CD4-positive, CD25-positive, alpha-beta regulatory T cell (primary cell): ENCODE results near the gene GNAS-AS1. TPM values are rescaled to one million over a fixed set of nuclear protein-coding genes. Genes with fewer than 3 reads are reported as not detected.

Experiments used
- ATAC-seq, 2 donors: fragments of 150-1000 bp; cut with Tn5 transposase; one replicate each; pipeline ENCODE4 v1.10.0; 2021; ENCODE audit warnings: low read depth in 2 of 2, moderate number of reproducible peaks in 2 of 2, moderate library complexity in 1 of 2
- DNase-seq, 3 donors: peaks; one replicate each; pipeline versions ENCODE4 v3.0.0 to v3.0.0-alpha.2; 2012 to 2022; ENCODE audit warnings: mixed read lengths in 1 of 3
- H3K27ac ChIP-seq: one replicate; pipeline ENCODE4 v1.7.0; 2013; ENCODE audit warnings: mild to moderate bottlenecking, low read length; ENCODE audit not compliant: insufficient read depth, poor library complexity, severe bottlenecking
- H3K27me3 ChIP-seq: one replicate; pipeline ENCODE4 v1.7.0; 2013; ENCODE audit warnings: low read length; ENCODE audit not compliant: control insufficient read depth, insufficient read depth
- H3K36me3 ChIP-seq: one replicate; pipeline ENCODE4 v1.7.0; 2013; ENCODE audit warnings: mild to moderate bottlenecking, low read length, moderate library complexity; ENCODE audit not compliant: control insufficient read depth, insufficient read depth
- H3K4me1 ChIP-seq: 2 replicates; pipeline ENCODE4 v1.7.0; 2013; ENCODE audit warnings: mild to moderate bottlenecking, low read length; ENCODE audit not compliant: insufficient read depth, control insufficient read depth, poor library complexity, severe bottlenecking
- H3K4me3 ChIP-seq: one replicate; pipeline ENCODE4 v1.7.0; 2013; ENCODE audit warnings: low read depth, mild to moderate bottlenecking, low read length, moderate library complexity
- H3K9me3 ChIP-seq, 2 experiments: 1 replicate in 1 of 2; 2 replicates in 1 of 2; pipeline ENCODE4 v1.7.0; 2013; ENCODE audit warnings: low read length in 2 of 2, mild to moderate bottlenecking in 1 of 2, moderate library complexity in 1 of 2; ENCODE audit not compliant: control insufficient read depth in 2 of 2
- H3K27ac Mint-ChIP-seq, 3 donors: one replicate each; pipeline ENCODE4 v1.8.0; 2020 to 2022; ENCODE audit warnings: mild to moderate bottlenecking in 3 of 3, mixed read lengths in 3 of 3, moderate library complexity in 2 of 3
- H3K27me3 Mint-ChIP-seq: one replicate; pipeline ENCODE4 v1.8.0; 2022; ENCODE audit warnings: mild to moderate bottlenecking, mixed read lengths
- H3K36me3 Mint-ChIP-seq: one replicate; pipeline ENCODE4 v1.8.0; 2020; ENCODE audit warnings: mixed read lengths
- H3K4me1 Mint-ChIP-seq, 4 donors: one replicate each; pipeline ENCODE4 v1.8.0; 2020 to 2022; ENCODE audit warnings: mixed read lengths in 4 of 4, mild to moderate bottlenecking in 1 of 4
- H3K4me3 Mint-ChIP-seq, 4 donors: one replicate each; pipeline ENCODE4 v1.8.0; 2020 to 2022; ENCODE audit warnings: mild to moderate bottlenecking in 4 of 4, mixed read lengths in 4 of 4, moderate library complexity in 3 of 4
- H3K9me3 Mint-ChIP-seq, 7 donors: one replicate each; pipeline ENCODE4 v1.8.0; 2020 to 2022; ENCODE audit warnings: mixed read lengths in 7 of 7, mild to moderate bottlenecking in 3 of 7, moderate library complexity in 2 of 7
- polyA plus RNA-seq, 4 donors: library from polyadenylated mRNA; unstranded; fragments of 300-500 nt; fragmentation: Illumina TruSeq; gene quantifications; one replicate each; pipeline ENCODE4 v1.2.3, GENCODE V29; 2021
- total RNA-seq: library from RNA; stranded (reverse); gene quantifications from one replicate; pipeline ENCODE4 v1.2.3, GENCODE V29; 2022

Gene GNAS-AS1
- total and polyA plus RNA-seq, 5 donors from 2014 or later: 0.54 TPM; not detected in 4

DNA sequence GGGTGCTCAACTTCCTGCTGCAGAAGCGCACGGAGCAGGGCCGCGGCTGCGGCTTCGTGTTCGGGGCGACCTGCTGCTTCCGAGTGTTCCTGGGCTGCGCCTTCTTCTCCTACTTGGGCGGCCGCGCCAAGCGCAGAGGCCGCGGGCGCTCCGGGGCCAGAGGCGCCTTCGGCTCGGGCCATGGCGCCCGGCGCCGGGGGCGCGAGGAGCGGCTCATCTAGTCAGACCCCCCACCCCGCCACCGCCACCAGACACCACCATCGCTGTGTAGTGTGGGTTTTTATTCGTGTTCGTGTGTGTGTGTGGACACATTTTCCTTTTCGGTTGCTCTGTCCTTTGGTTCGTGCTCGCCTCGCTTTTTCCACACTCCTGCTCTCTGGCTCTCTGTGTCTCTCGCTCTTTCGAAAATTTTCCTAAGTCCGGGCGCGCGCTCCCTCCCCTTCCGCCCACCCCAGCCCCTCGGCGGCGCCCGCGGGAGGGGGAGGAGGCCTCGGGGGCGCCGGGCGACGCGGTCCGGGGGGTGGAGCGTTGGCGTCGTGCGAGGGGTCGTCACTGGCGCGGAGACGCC lies 39.9 kb upstream of the GNAS-AS1 start:
- Mint-ChIP-seq H3K4me1 (peaks cover 20 to 45% (median 27%) of the 10 kb centered on the region in 4 donors), H3K4me3 (peak overlapping the region; percentile 90 to 98 (median 96)), H3K27me3 (no peaks in the 10 kb centered on the region), H3K9me3 (peaks cover 0 to 3% (median 0%) of the 10 kb centered on the region in 7 donors), H3K36me3 (no peaks in the 10 kb centered on the region), H3K27ac (peak overlapping the region; percentile 88 to 96 (median 96))
- DNase-seq: peak; percentile 62 to 69 (median 69)
- Histone ChIP-seq H3K27ac (peak overlapping the region; percentile 83), H3K9me3 (no peaks in the 10 kb centered on the region), H3K4me1 (peaks cover 38% of the 10 kb centered on the region), H3K4me3 (peak overlapping the region; percentile 71), H3K36me3 (peaks cover 1% of the 10 kb centered on the region), H3K27me3 (no peaks in the 10 kb centered on the region)
- peak; percentile 22 to 29 for ATAC-seq

DNA sequence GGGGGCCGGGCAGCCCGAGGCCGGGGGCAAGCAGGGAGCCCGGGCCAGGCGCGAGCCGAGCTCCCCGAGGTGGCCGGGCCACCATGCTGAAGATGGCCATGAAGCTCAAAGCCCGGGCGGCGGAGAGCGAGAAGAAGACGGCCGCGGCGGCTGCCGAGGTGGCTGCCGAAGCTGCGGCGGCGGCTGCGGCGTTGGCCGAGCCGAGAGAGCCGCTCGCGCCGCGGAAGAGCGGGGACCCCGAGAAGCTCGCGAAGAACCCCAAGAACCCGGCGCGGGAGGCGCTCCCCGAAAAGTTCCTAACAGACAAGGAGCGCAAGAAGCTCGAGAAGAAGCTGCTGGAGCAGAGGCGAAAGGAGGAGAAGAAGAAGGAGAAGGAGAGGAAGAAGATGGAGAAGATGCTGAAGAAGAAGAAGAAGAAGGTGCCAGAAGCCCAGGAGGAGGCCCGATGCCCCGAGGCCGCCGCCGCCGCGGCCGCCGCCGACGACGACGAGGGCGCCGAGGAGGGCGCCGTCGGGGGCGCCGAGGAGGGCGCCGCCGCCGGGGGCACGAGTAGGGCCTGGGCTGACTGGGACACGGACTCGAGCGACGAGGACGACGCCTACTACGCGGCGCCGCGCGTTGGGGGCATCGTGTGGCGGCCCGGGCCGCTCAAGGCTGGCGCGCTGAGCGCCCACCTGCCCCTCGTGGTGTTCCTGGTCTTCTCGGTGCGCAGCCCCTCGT lies 39.3 kb upstream of the GNAS-AS1 start:
- peak in 2 of 3 donors; percentile 20 to 31 for DNase-seq
- peak in 1 of 2 donors; percentile 8 for ATAC-seq
- H3K27me3 ChIP-seq: no peaks in the 10 kb centered on the region
- H3K27ac ChIP-seq: peak overlapping the region; percentile 83
- peaks cover 0 to 3% (median 0%) of the 10 kb centered on the region in 7 donors for H3K9me3 Mint-ChIP-seq
- no peaks in the 10 kb centered on the region for H3K27me3 Mint-ChIP-seq
- no peaks in the 10 kb centered on the region for H3K36me3 Mint-ChIP-seq
- H3K36me3 ChIP-seq: no peaks in the 10 kb centered on the region
- H3K4me1 Mint-ChIP-seq: peaks cover 16 to 39% (median 20%) of the 10 kb centered on the region in 4 donors
- peaks cover 32% of the 10 kb centered on the region for H3K4me1 ChIP-seq
- no peaks in the 10 kb centered on the region for H3K9me3 ChIP-seq
- H3K27ac Mint-ChIP-seq: peak overlapping the region; percentile 88 to 100 (median 96)
- H3K4me3 ChIP-seq: peak overlapping the region; percentile 71
- peak overlapping the region; percentile 95 to 98 (median 96) for H3K4me3 Mint-ChIP-seq

- H3K27ac Mint-ChIP-seq: peak overlapping the region in 2 of 3 donors; percentile 88 to 96
These were observed 38.6 kb upstream of the GNAS-AS1 start for GRCh38 chr20:58889334-58889760.

DNA sequence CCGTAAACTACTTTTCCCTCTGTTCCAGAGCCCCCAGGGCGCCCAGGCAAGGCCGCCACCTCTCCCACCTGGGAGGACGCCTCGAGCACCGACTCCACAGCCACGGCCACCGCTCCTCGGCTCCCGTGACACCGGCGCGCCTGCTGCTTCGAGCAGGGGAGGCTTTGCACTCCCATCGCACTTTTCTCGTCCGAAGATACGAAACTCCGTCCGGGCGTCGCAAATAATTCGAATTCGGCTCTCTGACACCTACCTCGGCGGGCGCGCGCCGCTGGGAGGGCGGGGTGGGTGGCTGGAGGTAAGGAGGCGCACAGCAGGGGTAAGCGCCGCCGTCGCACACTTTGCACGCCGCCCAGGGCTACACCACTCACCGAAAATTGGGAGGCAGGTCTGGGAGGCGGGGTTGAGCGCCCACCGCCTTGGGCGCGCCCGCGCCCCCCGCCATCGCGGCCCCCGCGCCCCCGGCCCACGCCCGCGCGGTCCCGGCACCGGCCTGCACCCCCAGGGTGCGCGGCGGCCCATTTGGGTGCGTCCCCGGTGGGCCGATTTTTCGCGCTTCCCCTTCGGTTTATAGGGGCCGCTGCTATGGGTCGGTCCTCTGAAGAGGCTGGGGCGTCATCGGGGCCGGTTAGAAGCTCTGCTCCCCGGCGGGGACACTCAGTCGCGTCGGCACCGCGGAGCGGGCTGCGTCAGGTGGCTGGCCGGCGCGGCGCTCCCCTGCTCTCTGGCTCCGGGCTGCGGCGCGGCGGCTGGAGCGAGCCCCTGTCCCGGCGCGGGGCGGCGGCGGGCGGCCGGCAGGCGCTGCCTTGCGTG lies 38.0 kb upstream of the GNAS-AS1 start:
- Histone ChIP-seq H3K27me3 (no peaks in the 10 kb centered on the region), H3K4me3 (peak overlapping the region; percentile 62), H3K4me1 (peaks cover 20% of the 10 kb centered on the region), H3K9me3 (no peaks in the 10 kb centered on the region), H3K36me3 (no peaks in the 10 kb centered on the region), H3K27ac (peak overlapping the region; percentile 83)
- Mint-ChIP-seq H3K27me3 (no peaks in the 10 kb centered on the region), H3K4me3 (peak overlapping the region; percentile 83 to 98 (median 88)), H3K27ac (peak overlapping the region; percentile 88 to 91 (median 89)), H3K36me3 (no peaks in the 10 kb centered on the region), H3K9me3 (peaks cover 0 to 3% (median 0%) of the 10 kb centered on the region in 7 donors), H3K4me1 (peaks cover 4 to 26% (median 8%) of the 10 kb centered on the region in 4 donors)
- ATAC-seq (peak; percentile 64 to 66), DNase-seq (peak; percentile 77 to 89 (median 85))

More at GRCh38 chr20:58889334-58889760, 38.6 kb upstream of the GNAS-AS1 start:
- H3K27ac ChIP-seq: peak overlapping the region; percentile 83
- no peaks in the 10 kb centered on the region for H3K27me3 ChIP-seq
- Mint-ChIP-seq H3K4me1 (peaks cover 10 to 33% (median 14%) of the 10 kb centered on the region in 4 donors), H3K4me3 (peak overlapping the region; percentile 90 to 98 (median 92)), H3K36me3 (no peaks in the 10 kb centered on the region), H3K27me3 (no peaks in the 10 kb centered on the region), H3K9me3 (peaks cover 0 to 3% (median 0%) of the 10 kb centered on the region in 7 donors)
- H3K36me3 ChIP-seq: no peaks in the 10 kb centered on the region
- peak overlapping the region; percentile 75 for H3K4me3 ChIP-seq
- peaks cover 26% of the 10 kb centered on the region for H3K4me1 ChIP-seq
- no peaks in the 10 kb centered on the region for H3K9me3 ChIP-seq
- DNase-seq: no peak
- ATAC-seq: no peak

DNA sequence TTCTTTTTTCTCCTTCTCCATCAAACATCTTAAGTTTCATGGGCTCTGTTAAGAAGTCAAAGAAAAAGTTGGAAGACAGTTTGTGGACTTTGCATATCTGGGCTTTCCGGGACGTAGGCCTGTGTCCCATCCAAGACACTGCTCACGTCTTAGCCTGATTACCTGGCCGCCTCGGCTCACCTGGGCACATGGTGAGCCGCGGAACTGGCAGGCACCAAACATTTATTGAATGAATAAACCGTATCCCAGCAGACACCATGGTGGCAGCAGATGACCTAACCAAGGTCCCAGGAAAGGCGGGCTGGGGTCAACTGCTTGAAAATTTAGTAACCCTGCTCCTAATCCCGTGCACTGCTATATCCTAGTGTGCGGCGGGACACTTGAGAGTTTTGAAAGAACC lies 37.4 kb upstream of the GNAS-AS1 start:
- H3K36me3 Mint-ChIP-seq: no peaks in the 10 kb centered on the region
- Histone ChIP-seq H3K9me3 (no peaks in the 10 kb centered on the region), H3K4me1 (peaks cover 13% of the 10 kb centered on the region), H3K27me3 (no peaks in the 10 kb centered on the region), H3K27ac (peak overlapping the region; percentile 74), H3K36me3 (no peaks in the 10 kb centered on the region), H3K4me3 (peak overlapping the region; percentile 62)
- ATAC-seq: no peak
- H3K4me3 Mint-ChIP-seq: peak overlapping the region; percentile 83 to 98 (median 88)
- H3K27ac Mint-ChIP-seq: peak overlapping the region; percentile 20 to 91 (median 80)
- H3K4me1 Mint-ChIP-seq: peaks cover 0 to 21% (median 2%) of the 10 kb centered on the region in 4 donors
- H3K27me3 Mint-ChIP-seq: no peaks in the 10 kb centered on the region
- no peak for DNase-seq
- peaks cover 0 to 3% (median 0%) of the 10 kb centered on the region in 7 donors for H3K9me3 Mint-ChIP-seq

DNA sequence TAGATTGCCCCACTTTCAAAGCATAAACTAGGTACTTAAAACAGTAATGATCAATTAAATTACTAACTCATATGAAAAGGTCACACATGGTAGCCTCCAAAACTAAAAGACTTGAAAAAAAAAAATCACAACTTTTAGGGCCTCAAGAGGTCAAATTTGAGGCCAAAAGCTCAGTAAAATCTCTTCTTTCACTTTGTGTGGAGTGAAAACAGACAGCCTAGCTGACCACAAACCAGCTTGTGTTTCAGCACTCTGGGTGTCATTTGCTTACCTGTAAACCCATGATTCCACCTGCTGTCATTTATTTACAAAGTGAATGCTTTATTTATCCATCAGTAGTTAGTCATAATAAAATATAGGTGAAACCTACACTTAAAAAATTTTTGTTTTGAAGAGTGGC lies 35.8 kb upstream of the GNAS-AS1 start:
- DNase-seq (no peak), ATAC-seq (no peak)
- peaks cover 7% of the 10 kb centered on the region for H3K4me1 ChIP-seq
- Mint-ChIP-seq H3K4me1 (peaks cover 0 to 14% (median under 1%) of the 10 kb centered on the region in 4 donors), H3K4me3 (peak overlapping the region in 2 of 4 donors; percentile 13 to 86), H3K36me3 (no peaks in the 10 kb centered on the region), H3K9me3 (peaks cover 0 to 2% (median 0%) of the 10 kb centered on the region in 7 donors), H3K27ac (no peak overlapping the region), H3K27me3 (no peaks in the 10 kb centered on the region)
- H3K27me3 ChIP-seq: no peaks in the 10 kb centered on the region
- H3K9me3 ChIP-seq: no peaks in the 10 kb centered on the region
- H3K27ac ChIP-seq: no peak overlapping the region
- no peaks in the 10 kb centered on the region for H3K36me3 ChIP-seq
- H3K4me3 ChIP-seq: no peak overlapping the region

DNA sequence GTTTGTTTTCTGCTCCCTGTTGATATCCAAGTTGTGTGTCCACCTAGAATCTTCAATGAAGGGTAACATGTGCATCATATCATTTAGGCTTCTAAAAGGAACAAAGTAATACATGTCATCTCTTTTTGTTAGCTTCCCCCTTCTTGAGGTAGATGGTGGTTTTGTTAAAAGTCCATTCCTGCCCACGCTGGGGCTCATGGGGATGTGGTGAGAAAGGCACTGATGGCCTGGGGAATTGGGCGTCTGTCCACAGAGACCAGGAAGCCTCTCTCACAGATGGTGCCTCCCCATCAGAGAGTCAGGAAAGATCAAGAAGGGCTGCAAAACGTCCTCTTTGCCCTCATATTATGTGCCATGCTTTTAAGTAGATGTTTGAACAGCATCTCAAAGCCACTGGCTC lies 34.3 kb upstream of the GNAS-AS1 start:
- Histone ChIP-seq H3K27me3 (no peaks in the 10 kb centered on the region), H3K27ac (no peak overlapping the region), H3K4me3 (no peak overlapping the region), H3K36me3 (no peaks in the 10 kb centered on the region), H3K9me3 (no peaks in the 10 kb centered on the region), H3K4me1 (peaks cover 7% of the 10 kb centered on the region)
- Mint-ChIP-seq H3K36me3 (no peaks in the 10 kb centered on the region), H3K4me1 (peaks cover 0 to 14% (median under 1%) of the 10 kb centered on the region in 4 donors), H3K27ac (no peak overlapping the region), H3K27me3 (no peaks in the 10 kb centered on the region), H3K9me3 (peaks cover 0 to 1% (median 0%) of the 10 kb centered on the region in 7 donors), H3K4me3 (no peak overlapping the region)
- ATAC-seq (no peak), DNase-seq (no peak)
